ENCODE data around the gene EME2. TPM values are rescaled to one million over a fixed set of nuclear protein-coding genes. Genes with fewer than 3 reads are reported as not detected.

EME2 gene
- total RNA-seq, 1 experiment from 2014 or later = 36.3 TPM

DNA sequence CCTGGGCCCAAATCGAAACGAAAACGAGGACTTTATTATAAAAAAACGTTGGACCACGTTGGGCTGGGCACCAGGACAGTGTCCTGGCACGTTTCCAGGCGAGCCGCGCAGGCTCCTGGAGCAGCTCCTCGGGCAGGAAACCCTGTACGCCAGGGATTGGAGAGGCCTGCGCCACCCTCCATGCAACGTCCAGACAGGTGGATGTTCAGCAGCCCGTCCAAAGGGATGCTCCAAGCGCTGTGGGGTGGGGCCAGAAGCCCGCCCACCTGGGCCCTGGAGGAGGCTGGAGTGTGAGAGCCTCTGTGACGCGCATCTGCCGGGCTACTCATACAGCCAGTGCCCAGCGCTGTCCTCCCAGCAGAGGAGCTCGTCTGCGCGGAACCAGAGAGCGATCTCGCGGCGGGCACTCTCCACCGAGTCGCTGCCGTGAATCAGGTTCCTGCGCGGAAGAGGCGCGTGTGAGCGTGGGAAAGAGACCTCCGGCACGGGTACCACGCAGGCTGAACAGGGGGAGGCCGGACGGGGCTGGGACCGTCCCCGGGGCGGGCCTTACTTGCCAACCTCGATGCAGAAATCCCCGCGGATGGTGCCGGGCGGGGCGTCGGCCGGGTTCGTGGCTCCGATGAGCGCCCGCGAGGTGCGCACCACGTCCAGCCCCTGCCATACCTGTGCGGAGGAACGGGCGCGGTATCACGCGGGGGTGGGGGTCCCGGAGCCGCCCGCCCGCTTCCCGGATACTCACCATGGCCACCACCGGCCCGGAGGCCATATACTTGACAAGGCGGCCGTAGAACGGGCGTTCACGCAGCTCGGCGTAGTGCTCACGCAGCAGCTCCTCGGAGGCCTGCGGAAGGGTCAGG lies 2.1 kb upstream of the EME2 start (continued):
- TF ChIP-seq CEBPB (IDR thresholded peaks at IDR 0.05; ENCODE audit: low read depth) (no peak), POLR2A (IDR thresholded peaks at IDR 0.05; ENCODE audit: borderline replicate concordance, extremely low read depth, insufficient read depth, insufficient read length) (no peak), EGR1 (IDR thresholded peaks at IDR 0.05; ENCODE audit: low read depth) (no peak), JUND (IDR thresholded peaks at IDR 0.05) (no peak), ZNF274 (IDR thresholded peaks at IDR 0.05; ENCODE audit: low read depth, low read length) (no peak), EZH2phosphoT487 (IDR thresholded peaks at IDR 0.05; ENCODE audit: borderline replicate concordance) (no peak)
- TF ChIP-seq, protein P1, sequence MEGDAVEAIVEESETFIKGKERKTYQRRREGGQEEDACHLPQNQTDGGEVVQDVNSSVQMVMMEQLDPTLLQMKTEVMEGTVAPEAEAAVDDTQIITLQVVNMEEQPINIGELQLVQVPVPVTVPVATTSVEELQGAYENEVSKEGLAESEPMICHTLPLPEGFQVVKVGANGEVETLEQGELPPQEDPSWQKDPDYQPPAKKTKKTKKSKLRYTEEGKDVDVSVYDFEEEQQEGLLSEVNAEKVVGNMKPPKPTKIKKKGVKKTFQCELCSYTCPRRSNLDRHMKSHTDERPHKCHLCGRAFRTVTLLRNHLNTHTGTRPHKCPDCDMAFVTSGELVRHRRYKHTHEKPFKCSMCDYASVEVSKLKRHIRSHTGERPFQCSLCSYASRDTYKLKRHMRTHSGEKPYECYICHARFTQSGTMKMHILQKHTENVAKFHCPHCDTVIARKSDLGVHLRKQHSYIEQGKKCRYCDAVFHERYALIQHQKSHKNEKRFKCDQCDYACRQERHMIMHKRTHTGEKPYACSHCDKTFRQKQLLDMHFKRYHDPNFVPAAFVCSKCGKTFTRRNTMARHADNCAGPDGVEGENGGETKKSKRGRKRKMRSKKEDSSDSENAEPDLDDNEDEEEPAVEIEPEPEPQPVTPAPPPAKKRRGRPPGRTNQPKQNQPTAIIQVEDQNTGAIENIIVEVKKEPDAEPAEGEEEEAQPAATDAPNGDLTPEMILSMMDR (IDR thresholded peaks at IDR 0.05 in 2 of 3, conservative IDR thresholded peaks at IDR 0.05 in 1 of 3; ENCODE audit: borderline replicate concordance in 1 of 3, insufficient read depth in 1 of 3, low read depth in 2 of 3, low read length in 2 of 3) = no peak

DNA sequence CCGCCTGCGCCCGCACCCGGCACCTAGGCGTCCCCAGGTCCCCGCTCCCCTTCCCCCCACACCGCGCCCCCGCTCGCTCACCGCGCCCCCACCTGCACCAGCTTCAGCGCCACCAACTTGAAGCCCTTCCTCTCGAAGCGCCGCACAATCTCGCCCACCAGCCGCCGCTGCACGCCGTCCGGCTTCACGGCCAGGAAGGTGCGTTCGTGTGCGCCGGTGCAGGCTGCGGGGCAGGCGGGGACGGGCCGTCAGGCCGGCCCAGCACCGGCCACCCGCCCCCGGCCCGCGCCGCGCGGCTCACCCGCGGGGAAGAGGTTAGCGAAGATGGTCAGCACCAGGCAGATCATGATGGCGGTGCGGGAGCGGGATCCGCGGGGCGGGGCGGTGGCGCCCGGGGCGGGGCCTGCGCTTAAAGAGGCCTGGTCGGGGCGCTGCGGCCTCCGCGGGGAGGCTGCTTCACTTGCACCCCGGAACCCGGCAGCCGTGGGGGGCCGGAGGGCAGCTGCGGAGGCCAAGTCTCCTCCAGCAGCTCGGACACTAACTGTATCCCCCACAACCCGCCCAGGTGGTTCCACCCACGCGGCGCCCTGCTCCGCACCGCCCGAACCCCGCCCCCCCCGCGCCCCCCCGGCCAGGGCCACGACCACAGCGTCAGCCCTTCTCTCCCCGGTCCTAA lies 1.3 kb upstream of the EME2 start, which contains the start of gene NME3:
NME3 (minus strand) TSS at position 356 of the 676 bp plus-strand sequence; CDS start at position 347, 9 bp downstream.
- Histone ChIP-seq H3K79me2 (ENCODE audit: insufficient read depth, low read length) (peaks cover 52% of the 10 kb centered on the region), H3K4me1 (ENCODE audit: control insufficient read depth in 1 of 2, insufficient read depth in 2 of 2, low read length in 2 of 2) (peaks cover 14 to 29% of the 10 kb centered on the region in 2 experiments), H3K9me2 (ENCODE audit: insufficient read depth) (no peaks in the 10 kb centered on the region), H3K27ac (ENCODE audit: low read depth, low read length) (peak within 1 kb of the TSS; percentile 95), H3K4me2 (ENCODE audit: low read length) (peak within 1 kb of the TSS; percentile 100), H2AFZ (ENCODE audit: low read depth, low read length, poor library complexity, severe bottlenecking) (no peak within 1 kb of the TSS), H3K9ac (ENCODE audit: low read length) (peak within 1 kb of the TSS; percentile 93), H3K4me3 (replicated peaks in 1 of 2; ENCODE audit: low read depth in 1 of 2, low read length in 2 of 2) (peak within 1 kb of the TSS; percentile 88 to 97), H3K27me3 (ENCODE audit: insufficient read depth, low read length) (no peaks in the 10 kb centered on the region), H3K36me3 (ENCODE audit: control insufficient read depth in 1 of 2, insufficient read depth in 2 of 2, low read length in 2 of 2) (peaks cover 0 to 8% of the 10 kb centered on the region in 2 experiments; a peak in 2 of 4 replicates), H3K9me3 (ENCODE audit: control insufficient read depth in 1 of 2, insufficient read depth in 1 of 2, low read depth in 1 of 2, low read length in 2 of 2) (no peaks in the 10 kb centered on the region), H4K20me1 (ENCODE audit: insufficient read depth) (peaks cover 5% of the 10 kb centered on the region; the same call in 1 of the 2 replicates)
- ChIA-PET POLR2A (interaction anchor here (1.0 to 3.5 kb wide), 2 partner anchors 11 to 48 kb away, joined by 3 to 23 read pairs; partner anchors contain the start of genes NUBP2 and SPSB3), RAD21 (ENCODE audit: low non-redundant PET in 1 of 2, low total read pairs in 2 of 2, uncharacterized antibody in 2 of 2, unreplicated experiment in 2 of 2) (no interaction called here), CTCF (interaction anchor here (1.4 to 1.9 kb wide), 2 partner anchors 11 to 66 kb away, joined by 4 to 13 read pairs; partner anchors contain the start of genes MAPK8IP3, NUBP2 and SPSB3)
- DNase-seq (ENCODE audit: low read depth, low spot score) = no peak
- BruUV-seq (replicated peaks) = no TSS peak
- peak; percentile 60 for TF ChIP-seq ZFX (IDR thresholded peaks at IDR 0.05)
- peak; percentile 48 for TF ChIP-seq POLR2A (IDR thresholded peaks at IDR 0.05; ENCODE audit: borderline replicate concordance, extremely low read depth, insufficient read depth, insufficient read length)
- TF ChIP-seq POLR2AphosphoS5 (IDR thresholded peaks at IDR 0.05; ENCODE audit: low read depth, low read length) = peak; percentile 66
- peak; percentile 32 for TF ChIP-seq YY1 (IDR thresholded peaks at IDR 0.05; ENCODE audit: extremely low read depth, insufficient replicate concordance, low read depth, low read length)
- TF ChIP-seq SRF (IDR thresholded peaks at IDR 0.05; ENCODE audit: low read depth) = no peak
- ATAC-seq = peak; percentile 43
- intact Hi-C loops (cut with micrococcal nuclease) = no loop called here
